Erythroblast (primary cell): Measurements from ENCODE around the gene UBE2V1.
A peak's percentile ranks its signal among the peaks of the same experiment; 100 is the strongest.

Experiments used
- GATA1 ChIP-seq: IDR thresholded peaks from 2 replicates; pipeline ENCODE4 v1.6.1; 2011; ENCODE audit warnings: low read depth, mild to moderate bottlenecking, control low read depth, low read length, moderate library complexity
- POLR2A ChIP-seq: IDR thresholded peaks from 2 replicates; pipeline ENCODE4 v1.6.1; 2011; ENCODE audit warnings: mild to moderate bottlenecking, low read length

- peak; percentile 95 for TF ChIP-seq POLR2A
- no peak for TF ChIP-seq GATA1
Observed at GRCh38 chr20:50153500-50154377, 40.8 kb upstream of the UBE2V1 start, which contains the start of gene PEDS1.
